HCT116 (cell line): Measurements from ENCODE around the gene GLP2R. TPM values are rescaled to one million over a fixed set of nuclear protein-coding genes. Genes with fewer than 3 reads are reported as not detected.
A peak's percentile ranks its signal among the peaks of the same experiment; 100 is the strongest.

Source experiments
- ATAC-seq: fragments of 200-7000 bp; cut with Tn5 transposase; 2 replicates; pipeline ENCODE4 v1.9.1; 2020; ENCODE audit warnings: mild to moderate bottlenecking, moderate library complexity
- BruUV-seq: library from RNA; stranded (reverse); fragments of 400-500 nt; replicated peaks from 2 replicates; lab custom pipeline; 2021; lab: Mats Ljungman, UMichigan
- CTCF ChIA-PET: fragments of 300-600 bp; sonication (Branson Sonifier 250); formaldehyde crosslinking; loops from one replicate; lab custom pipeline; 2021; ENCODE audit warnings: antibody characterized with exemption; lab: Charles Lee
- POLR2A ChIA-PET: fragments of 300-600, 350-600 bp; sonication (Branson Sonifier 250); formaldehyde crosslinking; loops from one replicate; lab custom pipeline; 2021; ENCODE audit warnings: antibody characterized with exemption; lab: Charles Lee
- RAD21 ChIA-PET, 2 experiments: fragments of 300-600 bp; sonication (Branson Sonifier 250); formaldehyde crosslinking; loops; one replicate each; lab custom pipeline; 2023; ENCODE audit warnings: low total read pairs in 2 of 2; ENCODE audit not compliant: uncharacterized antibody in 2 of 2, unreplicated experiment in 2 of 2, low non-redundant PET in 1 of 2; lab: Charles Lee
- DNase-seq: peaks from one replicate; pipeline ENCODE4 v3.0.0-alpha.2; 2010; ENCODE audit warnings: low read depth, low spot score
- H2AFZ ChIP-seq: fragments of 200-600 bp; shearing (Covaris generic), sonication (generic); 2 replicates; pipeline ENCODE4 v1.6.1; 2017; ENCODE audit warnings: low read depth, mixed run types, mixed read lengths, antibody characterized with exemption, low read length; ENCODE audit not compliant: poor library complexity, severe bottlenecking
- H3K27ac ChIP-seq: 2 replicates; pipeline ENCODE4 v1.5.1; 2012; ENCODE audit warnings: low read depth, low read length
- H3K27me3 ChIP-seq: fragments of 200-600 bp; sonication (generic); 2 replicates; pipeline ENCODE4 v1.6.1; 2016; ENCODE audit warnings: mixed run types, low read length, mixed read lengths; ENCODE audit not compliant: insufficient read depth
- H3K36me3 ChIP-seq, 2 experiments: fragments of 200-500 bp in 1 of 2; fragments of 200-600 bp in 1 of 2; sonication (Bioruptor generic) in 1 of 2; sonication (generic) in 1 of 2; 2 replicates each; pipeline versions ENCODE4 v1.5.1 to v1.6.1; 2014 to 2016; ENCODE audit warnings: low read length in 2 of 2, inconsistent platforms in 1 of 2, mixed read lengths in 1 of 2, mixed run types in 1 of 2; ENCODE audit not compliant: insufficient read depth in 2 of 2, control insufficient read depth in 1 of 2
- H3K4me1 ChIP-seq, 2 experiments: fragments of 200-600 bp in 1 of 2; sonication (generic) in 1 of 2; 2 replicates each; pipeline versions ENCODE4 v1.5.1 to v1.6.1; 2012 to 2017; ENCODE audit warnings: low read length in 2 of 2, inconsistent platforms in 1 of 2, mild to moderate bottlenecking in 1 of 2, mixed read lengths in 1 of 2, mixed run types in 1 of 2, moderate library complexity in 1 of 2; ENCODE audit not compliant: insufficient read depth in 2 of 2, control insufficient read depth in 1 of 2
- H3K4me2 ChIP-seq: fragments of 200-600 bp; sonication (generic); 2 replicates; pipeline ENCODE4 v1.6.1; 2017; ENCODE audit warnings: mixed run types, low read length, mixed read lengths
- H3K4me3 ChIP-seq, 2 experiments: fragments of 200-600 bp in 1 of 2; sonication (generic) in 1 of 2; replicated peaks in 1 of 2; 2 replicates each; pipeline ENCODE4 v1.5.1; 2011 to 2016; ENCODE audit warnings: low read length in 2 of 2, control low read depth in 1 of 2, low read depth in 1 of 2, mild to moderate bottlenecking in 1 of 2, mixed read lengths in 1 of 2, mixed run types in 1 of 2
- H3K79me2 ChIP-seq: fragments of 200-600 bp; sonication (generic); 2 replicates; pipeline ENCODE4 v1.6.1; 2017; ENCODE audit warnings: mild to moderate bottlenecking, mixed run types, low read length, moderate library complexity, mixed read lengths; ENCODE audit not compliant: insufficient read depth
- H3K9ac ChIP-seq: fragments of 200-600 bp; sonication (generic); 2 replicates; pipeline ENCODE4 v1.6.1; 2016; ENCODE audit warnings: low read length, mixed read lengths
- H3K9me2 ChIP-seq: fragments of 200-600 bp; sonication (generic), shearing (Covaris generic); 2 replicates; pipeline ENCODE4 v1.6.1; 2017; ENCODE audit warnings: mixed run types, mild to moderate bottlenecking, moderate library complexity; ENCODE audit not compliant: insufficient read depth
- H3K9me3 ChIP-seq, 2 experiments: fragments of 200-500 bp in 1 of 2; fragments of 200-600 bp in 1 of 2; sonication (Bioruptor generic) in 1 of 2; sonication (generic) in 1 of 2; 2 replicates each; pipeline ENCODE4 v1.6.1; 2014 to 2017; ENCODE audit warnings: low read length in 2 of 2, mixed read lengths in 2 of 2, inconsistent platforms in 1 of 2, low read depth in 1 of 2, mild to moderate bottlenecking in 1 of 2, mixed run types in 1 of 2, moderate library complexity in 1 of 2; ENCODE audit not compliant: control insufficient read depth in 1 of 2, insufficient read depth in 1 of 2
- H4K20me1 ChIP-seq: fragments of 200-600 bp; sonication (generic), shearing (Covaris generic); 2 replicates; pipeline ENCODE4 v1.6.1; 2017; ENCODE audit warnings: mixed run types, mild to moderate bottlenecking, moderate library complexity; ENCODE audit not compliant: insufficient read depth
- CBX3 ChIP-seq: IDR thresholded peaks from 2 replicates; pipeline ENCODE4 v1.6.1; 2012; ENCODE audit warnings: low read depth
- ELF1 ChIP-seq: IDR thresholded peaks from 2 replicates; pipeline ENCODE4 v1.6.1; 2012; ENCODE audit warnings: low read depth, borderline replicate concordance
- FOSL1 ChIP-seq: IDR thresholded peaks from 2 replicates; pipeline ENCODE4 v1.6.1; 2012; ENCODE audit warnings: low read depth
- JUND ChIP-seq: IDR thresholded peaks from 2 replicates; pipeline ENCODE4 v1.6.1; 2012
- SP1 ChIP-seq: IDR thresholded peaks from 2 replicates; pipeline ENCODE4 v1.6.1; 2012; ENCODE audit warnings: low read depth
- YY1 ChIP-seq: IDR thresholded peaks from 2 replicates; pipeline ENCODE4 v1.6.1; 2011; ENCODE audit warnings: low read length, low read depth, moderate library complexity, mild to moderate bottlenecking; ENCODE audit not compliant: insufficient replicate concordance; ENCODE audit errors: extremely low read depth
- intact Hi-C: fragments of 100-400 bp; cut with micrococcal nuclease; formaldehyde crosslinking; loops from 2 replicates; pipeline ENCODE4 v1.10.0; 2022
- total RNA-seq: library from RNA; stranded (reverse); gene quantifications from one replicate; pipeline ENCODE4 v1.2.1, GENCODE V29; 2021; ENCODE audit not compliant: unreplicated experiment
- TF ChIP-seq, protein P1 (sequence below): IDR thresholded peaks from 2 replicates; pipeline ENCODE4 v1.6.1; 2011; ENCODE audit warnings: mild to moderate bottlenecking, low read length, moderate library complexity; ENCODE audit not compliant: insufficient replicate concordance; ENCODE audit errors: extremely low read depth
- TF ChIP-seq, protein P2 (sequence below): IDR thresholded peaks from 2 replicates; pipeline ENCODE4 v1.6.1; 2012; ENCODE audit warnings: low read depth

The GLP2R gene
- total RNA-seq, 1 experiment from 2014 or later: not detected

DNA sequence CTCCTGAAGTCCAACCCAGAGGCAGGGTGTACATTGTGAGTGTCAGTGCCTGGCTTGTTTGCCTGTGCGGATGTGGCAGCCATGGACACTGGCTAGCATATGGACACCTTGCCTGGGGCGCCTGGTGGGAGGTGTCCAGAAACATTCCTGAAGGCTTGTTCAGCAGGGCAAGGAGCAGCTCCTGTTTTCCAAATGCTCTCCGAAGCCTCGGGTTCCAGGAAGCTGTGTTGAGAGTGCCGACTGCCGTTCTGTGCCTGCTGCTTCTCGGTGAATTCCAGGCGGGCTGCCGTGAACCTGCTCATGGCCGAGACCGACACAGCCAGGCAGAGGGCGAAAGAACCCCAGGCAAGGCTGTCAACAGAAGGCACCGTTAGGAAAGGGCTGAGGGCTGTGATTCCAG lies 23.4 kb upstream of the GLP2R start:
- Histone ChIP-seq H3K27me3 (no peaks in the 10 kb centered on the region), H3K27ac (peak overlapping the region; percentile 16; the same call in 1 of the 2 replicates), H3K9me2 (no peaks in the 10 kb centered on the region), H3K79me2 (no peaks in the 10 kb centered on the region), H3K4me3 (peak overlapping the region; percentile 4 to 46), H3K36me3 (no peaks in the 10 kb centered on the region), H3K9me3 (no peaks in the 10 kb centered on the region), H3K9ac (peak overlapping the region; percentile 44), H3K4me1 (peaks cover 12 to 16% of the 10 kb centered on the region in 2 experiments; a peak in 3 of 4 replicates), H2AFZ (peak overlapping the region; percentile 100), H4K20me1 (no peaks in the 10 kb centered on the region), H3K4me2 (peak overlapping the region; percentile 78)
- peak; percentile 38 for DNase-seq
- no TSS peak for BruUV-seq
- peak; percentile 82 for ATAC-seq
- RAD21 ChIA-PET: no interaction called here
- intact Hi-C loops: no loop called here
- CTCF ChIA-PET: interaction anchor here (1.3 kb wide), 1 partner anchor 33 kb away, joined by 3 read pairs; no protein-coding TSS in a partner anchor
- POLR2A ChIA-PET: no interaction called here
- TF ChIP-seq JUND (0 out of 2 replicates have a peak, but pooled peaks have one; percentile 25), FOSL1 (peak; percentile 27; the same call in 1 of the 2 replicates), SP1 (0 out of 2 replicates have a peak, but pooled peaks have one; percentile 23), CBX3 (peak; percentile 66), YY1 (peak; percentile 19), ELF1 (0 out of 2 replicates have a peak, but pooled peaks have one; percentile 18)
- TF ChIP-seq, protein P1, sequence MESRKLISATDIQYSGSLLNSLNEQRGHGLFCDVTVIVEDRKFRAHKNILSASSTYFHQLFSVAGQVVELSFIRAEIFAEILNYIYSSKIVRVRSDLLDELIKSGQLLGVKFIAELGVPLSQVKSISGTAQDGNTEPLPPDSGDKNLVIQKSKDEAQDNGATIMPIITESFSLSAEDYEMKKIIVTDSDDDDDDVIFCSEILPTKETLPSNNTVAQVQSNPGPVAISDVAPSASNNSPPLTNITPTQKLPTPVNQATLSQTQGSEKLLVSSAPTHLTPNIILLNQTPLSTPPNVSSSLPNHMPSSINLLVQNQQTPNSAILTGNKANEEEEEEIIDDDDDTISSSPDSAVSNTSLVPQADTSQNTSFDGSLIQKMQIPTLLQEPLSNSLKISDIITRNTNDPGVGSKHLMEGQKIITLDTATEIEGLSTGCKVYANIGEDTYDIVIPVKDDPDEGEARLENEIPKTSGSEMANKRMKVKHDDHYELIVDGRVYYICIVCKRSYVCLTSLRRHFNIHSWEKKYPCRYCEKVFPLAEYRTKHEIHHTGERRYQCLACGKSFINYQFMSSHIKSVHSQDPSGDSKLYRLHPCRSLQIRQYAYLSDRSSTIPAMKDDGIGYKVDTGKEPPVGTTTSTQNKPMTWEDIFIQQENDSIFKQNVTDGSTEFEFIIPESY: no peak
- TF ChIP-seq, protein P2, sequence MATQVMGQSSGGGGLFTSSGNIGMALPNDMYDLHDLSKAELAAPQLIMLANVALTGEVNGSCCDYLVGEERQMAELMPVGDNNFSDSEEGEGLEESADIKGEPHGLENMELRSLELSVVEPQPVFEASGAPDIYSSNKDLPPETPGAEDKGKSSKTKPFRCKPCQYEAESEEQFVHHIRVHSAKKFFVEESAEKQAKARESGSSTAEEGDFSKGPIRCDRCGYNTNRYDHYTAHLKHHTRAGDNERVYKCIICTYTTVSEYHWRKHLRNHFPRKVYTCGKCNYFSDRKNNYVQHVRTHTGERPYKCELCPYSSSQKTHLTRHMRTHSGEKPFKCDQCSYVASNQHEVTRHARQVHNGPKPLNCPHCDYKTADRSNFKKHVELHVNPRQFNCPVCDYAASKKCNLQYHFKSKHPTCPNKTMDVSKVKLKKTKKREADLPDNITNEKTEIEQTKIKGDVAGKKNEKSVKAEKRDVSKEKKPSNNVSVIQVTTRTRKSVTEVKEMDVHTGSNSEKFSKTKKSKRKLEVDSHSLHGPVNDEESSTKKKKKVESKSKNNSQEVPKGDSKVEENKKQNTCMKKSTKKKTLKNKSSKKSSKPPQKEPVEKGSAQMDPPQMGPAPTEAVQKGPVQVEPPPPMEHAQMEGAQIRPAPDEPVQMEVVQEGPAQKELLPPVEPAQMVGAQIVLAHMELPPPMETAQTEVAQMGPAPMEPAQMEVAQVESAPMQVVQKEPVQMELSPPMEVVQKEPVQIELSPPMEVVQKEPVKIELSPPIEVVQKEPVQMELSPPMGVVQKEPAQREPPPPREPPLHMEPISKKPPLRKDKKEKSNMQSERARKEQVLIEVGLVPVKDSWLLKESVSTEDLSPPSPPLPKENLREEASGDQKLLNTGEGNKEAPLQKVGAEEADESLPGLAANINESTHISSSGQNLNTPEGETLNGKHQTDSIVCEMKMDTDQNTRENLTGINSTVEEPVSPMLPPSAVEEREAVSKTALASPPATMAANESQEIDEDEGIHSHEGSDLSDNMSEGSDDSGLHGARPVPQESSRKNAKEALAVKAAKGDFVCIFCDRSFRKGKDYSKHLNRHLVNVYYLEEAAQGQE: no peak
